GM18508 (cell line): ENCODE measurements around the gene CNTNAP3.
"Not testable (repeated sequence)": the region's sequence is repeated elsewhere in the genome, so short reads cannot be mapped to it uniquely, and the experiment has no call there.

Source experiments
- ATAC-seq: cut with Tn5 transposase; IDR thresholded peaks from one replicate; pipeline ENCODE4 v1.9.1; 2021; ENCODE audit warnings: moderate number of reproducible peaks; ENCODE audit not compliant: insufficient read depth, unreplicated experiment

CNTNAP3 gene

DNA sequence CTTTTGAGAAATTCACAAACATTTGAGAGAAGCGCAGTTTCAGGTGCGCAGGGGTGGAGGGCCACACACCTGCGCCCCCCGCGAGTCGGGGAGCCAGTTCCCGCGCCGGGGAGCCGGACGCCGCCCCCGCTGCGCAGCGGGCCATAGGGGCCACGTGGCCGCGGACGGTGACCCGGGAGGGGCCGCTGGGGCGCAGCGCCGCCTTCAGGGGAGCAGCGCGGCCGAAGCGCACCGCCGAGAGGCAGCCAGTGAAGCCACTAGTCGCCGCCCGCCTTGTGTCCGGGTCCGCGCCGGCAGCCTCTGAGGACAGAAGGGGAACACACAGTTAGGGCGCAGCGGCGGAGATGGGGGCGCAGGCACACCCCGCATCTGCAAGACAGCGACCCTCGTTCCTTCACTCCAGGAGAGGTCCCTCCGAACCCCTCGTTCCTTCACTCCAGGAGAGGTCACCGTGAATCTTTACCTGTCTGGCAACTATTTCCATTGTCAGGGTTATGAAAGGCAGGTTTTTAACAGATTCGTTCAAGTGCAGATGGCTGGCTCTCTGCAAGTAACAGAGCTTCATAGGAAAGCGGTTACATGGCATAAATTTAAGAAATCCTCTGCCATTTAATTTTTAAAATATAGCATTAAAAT is 209.2 kb downstream of the CNTNAP3 start:
- ATAC-seq = not testable (repeated sequence)

DNA sequence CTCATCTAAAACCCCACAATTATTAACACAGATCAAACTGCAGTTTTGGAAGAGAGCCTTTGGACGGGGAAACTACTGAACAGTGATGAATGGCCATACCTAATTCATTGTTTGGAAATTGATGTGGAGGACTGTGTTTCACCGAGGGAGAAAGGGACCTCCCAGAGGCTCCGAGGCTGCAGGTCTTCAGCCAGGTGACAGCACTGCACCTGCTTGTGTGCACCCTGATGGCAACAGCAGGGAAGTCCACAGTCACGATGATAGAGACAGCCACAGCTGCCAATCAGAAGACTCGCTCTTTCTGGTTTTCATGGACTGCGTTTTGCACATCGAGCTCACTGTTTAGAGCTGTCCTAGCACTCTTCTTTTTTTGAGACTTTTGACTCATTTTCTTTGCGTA is 214.4 kb downstream of the CNTNAP3 start:
- not testable (repeated sequence) for ATAC-seq

- not testable (repeated sequence) for ATAC-seq
Observed at GRCh38 chr9:39067683-39068082, 220.3 kb downstream of the CNTNAP3 start.

GRCh38 chr9:39062966-39063365 is 225.0 kb downstream of the CNTNAP3 start:
- ATAC-seq = not testable (repeated sequence)

DNA sequence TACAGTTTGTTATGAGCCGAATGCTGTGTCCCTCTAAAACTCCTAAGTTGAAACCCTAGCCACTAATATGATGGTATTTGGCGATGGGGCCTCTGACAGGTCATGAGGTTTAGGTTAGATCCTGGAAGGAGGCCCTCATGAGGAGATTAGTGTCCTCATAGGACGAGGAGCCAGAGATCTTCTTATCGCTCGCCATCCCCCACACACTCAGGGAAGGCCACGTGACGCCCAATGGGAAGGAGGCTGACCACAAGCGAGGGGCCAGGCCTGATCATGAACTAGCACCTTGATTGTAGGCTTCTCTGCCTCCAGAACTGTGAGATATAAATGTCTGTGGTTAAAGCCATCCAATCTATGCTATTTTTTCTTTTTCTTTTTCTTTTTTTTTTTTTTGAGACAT is 233.5 kb downstream of the CNTNAP3 start:
- not testable (repeated sequence) for ATAC-seq

DNA sequence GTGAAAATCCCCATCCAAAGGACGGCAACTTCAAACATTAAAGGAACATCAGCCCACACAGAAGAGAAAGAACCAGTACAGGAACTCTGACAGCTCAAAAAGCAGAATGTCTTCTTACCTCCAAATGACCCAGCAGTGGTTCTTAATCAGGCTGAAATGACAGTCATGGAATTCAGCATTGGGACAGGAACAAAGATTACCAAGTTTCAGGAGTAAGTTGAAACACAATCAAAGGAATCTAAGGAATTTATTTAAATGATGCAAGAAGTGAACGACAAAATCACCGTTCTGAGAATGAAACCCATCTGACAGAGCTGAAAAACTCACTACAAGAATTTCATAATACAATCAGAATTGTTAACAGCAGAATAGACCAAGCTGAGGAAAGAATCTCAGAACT is 241.1 kb downstream of the CNTNAP3 start:
- ATAC-seq = not testable (repeated sequence)

DNA sequence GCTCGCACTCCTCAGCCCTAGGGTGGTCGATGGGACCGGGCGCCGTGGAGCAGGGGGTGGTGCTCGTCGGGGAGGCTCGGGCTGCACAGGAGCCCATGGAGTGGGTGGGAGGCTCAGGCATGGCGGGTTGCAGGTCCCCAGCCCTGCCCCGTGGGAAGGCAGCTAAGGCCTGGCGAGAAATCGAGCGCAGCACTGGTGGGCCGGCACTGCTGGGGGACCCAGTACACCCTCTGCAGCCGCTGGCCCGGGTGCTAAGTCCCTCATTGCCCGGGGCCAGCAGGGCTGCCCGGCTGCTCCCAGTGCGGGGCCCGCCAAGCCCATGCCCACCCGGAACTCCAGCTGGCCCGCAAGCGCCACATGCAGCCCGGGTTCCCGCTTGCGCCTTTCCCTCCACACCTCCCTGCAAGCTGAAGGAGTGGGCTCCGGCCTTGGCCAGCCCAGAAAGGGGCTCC is 245.6 kb downstream of the CNTNAP3 start:
- not testable (repeated sequence) for ATAC-seq

DNA sequence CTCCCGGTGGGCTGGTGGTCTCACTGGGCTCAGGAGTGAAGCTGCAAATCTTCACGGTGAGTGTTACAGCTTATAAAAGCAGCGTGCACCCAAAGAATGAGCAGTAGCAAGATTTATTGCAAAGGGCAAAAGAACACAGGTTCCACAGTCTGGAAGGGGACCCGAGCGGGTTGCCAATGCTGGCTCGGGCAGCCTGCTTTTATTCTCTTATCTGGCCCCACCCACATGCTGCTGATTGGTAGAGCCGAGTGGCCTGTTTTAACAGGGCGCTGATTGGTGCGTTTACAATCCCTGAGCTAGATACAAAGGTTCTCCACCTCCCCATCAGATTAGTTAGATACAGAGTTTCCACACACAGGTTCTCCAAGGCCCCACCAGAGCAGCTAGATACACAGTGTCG is 246.2 kb downstream of the CNTNAP3 start:
- not testable (repeated sequence) for ATAC-seq

GRCh38 chr9:39039148-39039547 is 248.8 kb downstream of the CNTNAP3 start:
- ATAC-seq = not testable (repeated sequence)

GRCh38 chr9:39038221-39038620 is 249.7 kb downstream of the CNTNAP3 start:
- ATAC-seq = not testable (repeated sequence)

GRCh38 chr9:39033849-39034248 is 254.1 kb downstream of the CNTNAP3 start:
- ATAC-seq = not testable (repeated sequence)

DNA sequence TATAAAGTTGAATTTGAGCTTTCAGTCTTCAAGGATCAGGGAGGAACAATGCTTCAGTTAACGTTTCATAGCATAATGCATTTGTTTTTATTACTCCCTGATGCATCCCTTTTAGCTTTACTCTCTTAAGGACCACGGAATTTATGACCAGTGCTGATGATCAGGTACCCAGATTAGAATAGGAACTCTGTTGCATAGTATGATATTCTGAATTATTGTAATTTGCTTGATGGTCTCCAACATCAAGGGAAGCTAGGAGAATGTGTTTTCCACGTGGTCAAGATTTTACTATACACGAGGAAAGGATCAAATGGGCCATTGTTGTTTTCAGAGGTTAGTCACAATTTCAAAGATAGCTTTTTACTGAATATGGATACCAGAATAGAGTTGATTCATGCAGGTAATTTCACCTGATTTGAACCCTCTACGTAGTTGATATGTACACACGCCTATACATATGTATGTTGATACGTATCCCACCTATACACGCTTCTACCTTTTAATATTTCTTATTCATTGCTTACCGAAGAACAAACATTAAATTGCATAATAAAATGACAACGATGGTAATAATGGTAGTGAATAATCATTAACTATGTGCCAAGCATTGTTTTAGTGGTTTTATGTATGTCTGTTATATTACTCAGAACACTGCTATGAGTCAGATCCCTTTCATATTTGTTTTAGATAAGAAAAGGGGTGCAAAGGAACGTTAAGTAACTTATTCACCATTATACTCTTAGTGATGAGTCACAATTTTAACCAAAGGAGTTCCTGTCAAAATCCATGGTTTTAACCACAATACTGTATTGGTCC is 257.6 kb downstream of the CNTNAP3 start:
- ATAC-seq = not testable (repeated sequence)

DNA sequence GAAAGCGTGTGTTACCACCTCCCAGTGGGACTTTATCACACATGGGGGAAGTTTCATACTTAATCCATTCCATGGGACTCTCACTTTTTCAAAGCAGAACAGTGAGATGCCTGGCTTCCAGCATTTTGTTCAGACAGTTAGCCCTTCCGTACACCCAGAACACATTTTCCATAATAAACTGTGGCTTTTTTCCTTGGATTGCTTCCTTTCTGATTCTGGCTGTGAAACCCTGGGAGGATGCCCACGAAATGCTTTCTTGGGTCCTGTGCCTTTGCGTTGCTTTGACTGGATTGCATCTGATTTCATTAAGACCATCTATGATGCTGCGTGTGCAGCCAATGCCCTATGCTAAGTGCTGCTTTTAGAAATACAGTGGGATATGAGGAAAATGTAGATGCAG is 259.1 kb downstream of the CNTNAP3 start:
- not testable (repeated sequence) for ATAC-seq

- not testable (repeated sequence) for ATAC-seq
Observed at GRCh38 chr9:39028168-39028567, 259.8 kb downstream of the CNTNAP3 start.

- not testable (repeated sequence) for ATAC-seq
Observed at GRCh38 chr9:39025911-39026588, 261.9 kb downstream of the CNTNAP3 start.
